KBM-7 (cell line): Measurements from ENCODE around the gene ACTN1.

ENCODE experiments used
- DNase-seq: peaks from one replicate; pipeline ENCODE4 v3.0.0-alpha.2; 2015
- in situ Hi-C: fragments of 300-500 bp; cut with MboI; formaldehyde crosslinking; loops from 2 replicates; pipeline ENCODE4 v1.14.3; 2020; ENCODE audit warnings: low sequenced_read_pairs, low pct_unique_long_range_greater_than_20kb, mixed read lengths

Gene ACTN1

GRCh38 chr14:68956724-68957123 lies 22.4 kb downstream of the ACTN1 start:
- no peak for DNase-seq
- in situ Hi-C loops: no loop called here

- in situ Hi-C loops: no loop called here
- DNase-seq: no peak
These were observed 23.3 kb downstream of the ACTN1 start for GRCh38 chr14:68955851-68956179.

GRCh38 chr14:68955164-68955850 lies 23.8 kb downstream of the ACTN1 start:
- in situ Hi-C loops: no loop called here
- no peak for DNase-seq

- no peak for DNase-seq
- in situ Hi-C loops: no loop called here
These were observed 25.9 kb downstream of the ACTN1 start for GRCh38 chr14:68953196-68953555.

GRCh38 chr14:68952531-68953195 lies 26.4 kb downstream of the ACTN1 start:
- in situ Hi-C loops: no loop called here
- no peak for DNase-seq

- no peak for DNase-seq
- in situ Hi-C loops: no loop called here
These were observed 27.1 kb downstream of the ACTN1 start for GRCh38 chr14:68951800-68952530.

GRCh38 chr14:68951035-68951797 lies 27.9 kb downstream of the ACTN1 start:
- in situ Hi-C loops: no loop called here
- DNase-seq: peak; percentile 61

- in situ Hi-C loops: no loop called here
- no peak for DNase-seq
These were observed 29.0 kb downstream of the ACTN1 start for GRCh38 chr14:68950111-68950510.

GRCh38 chr14:68949601-68949965 lies 29.5 kb downstream of the ACTN1 start:
- in situ Hi-C loops: no loop called here

GRCh38 chr14:68948686-68949600 lies 30.2 kb downstream of the ACTN1 start:
- DNase-seq: no peak
- in situ Hi-C loops: no loop called here

More at GRCh38 chr14:68949601-68949965, 29.5 kb downstream of the ACTN1 start:
- DNase-seq: no peak

GRCh38 chr14:68947802-68948201 lies 31.3 kb downstream of the ACTN1 start:
- DNase-seq: peak; percentile 89
- in situ Hi-C loops: no loop called here

GRCh38 chr14:68946489-68946822 lies 32.6 kb downstream of the ACTN1 start:
- no peak for DNase-seq
- in situ Hi-C loops: no loop called here

- DNase-seq: no peak
- in situ Hi-C loops: no loop called here
These were observed 33.3 kb downstream of the ACTN1 start for GRCh38 chr14:68945585-68946488.

GRCh38 chr14:68945190-68945584 lies 33.9 kb downstream of the ACTN1 start:
- DNase-seq: no peak
- in situ Hi-C loops: no loop called here

GRCh38 chr14:68944162-68944561 lies 34.9 kb downstream of the ACTN1 start:
- in situ Hi-C loops: no loop called here
- no peak for DNase-seq

- DNase-seq: no peak
- in situ Hi-C loops: no loop called here
These were observed 36.0 kb downstream of the ACTN1 start for GRCh38 chr14:68943107-68943506.

GRCh38 chr14:68942296-68943035 lies 36.6 kb downstream of the ACTN1 start:
- in situ Hi-C loops: no loop called here
- DNase-seq: peak; percentile 30
